ENCODE data around the gene GNG3.

GNG3 gene

GRCh38 chr11:62707277-62707861, at the start of gene GNG3, which contains the start of gene BSCL2:
Gene GNG3 (plus strand): TSS chr11:62707676. CDS start chr11:62708296, 620 bp downstream.
Gene BSCL2 (minus strand): TSS chr11:62707424. CDS start chr11:62707195, 229 bp downstream.
- no peak for DNase-seq (ENCODE audit: extremely low spot score)
- CTCF ChIA-PET: interaction anchor here (1.2 to 9.1 kb wide), 8 partner anchors 10 to 165 kb away, joined by 3 to 79 read pairs (median 5); partner anchors contain the start of genes INTS5 and LRRN4CL
- TF ChIP-seq CTCF (IDR thresholded peaks at IDR 0.05; ENCODE audit: control extremely low read depth, extremely low read depth, low read depth, missing control alignments): no peak
- POLR2A ChIA-PET: interaction anchor here (0.9 to 3.3 kb wide), 4 partner anchors 20 to 148 kb away, joined by 4 to 14 read pairs (median 4); partner anchors contain the start of genes HNRNPUL2 and TUT1

GRCh38 chr11:62664405-62665074, 42.9 kb upstream of the GNG3 start:
- ChIA-PET CTCF (interaction anchor here (0.8 to 2.4 kb wide), 20 partner anchors 8 to 240 kb away, joined by 3 to 11 read pairs (median 6); partner anchors contain the start of genes B3GAT3, GANAB and SLC3A2), POLR2A (interaction anchor here (0.5 to 3.8 kb wide), 52 partner anchors 9 to 1527 kb away, joined by 3 to 95 read pairs (median 6); partner anchors contain the start of genes B3GAT3, EEF1G, GANAB and HNRNPUL2)
- TF ChIP-seq CTCF (IDR thresholded peaks at IDR 0.05; ENCODE audit: control extremely low read depth, extremely low read depth, low read depth, missing control alignments): no peak
- DNase-seq (ENCODE audit: extremely low spot score): peak; percentile 71

- CTCF ChIA-PET: interaction anchor here (0.8 to 2.1 kb wide), 20 partner anchors 8 to 240 kb away, joined by 3 to 11 read pairs (median 5); partner anchors contain the start of genes B3GAT3 and SLC3A2
- POLR2A ChIA-PET: interaction anchor here (0.5 to 3.8 kb wide), 53 partner anchors 9 to 1526 kb away, joined by 3 to 95 read pairs (median 6); partner anchors contain the start of genes B3GAT3, EEF1G, GANAB and HNRNPUL2
- peak; percentile 96 for DNase-seq (ENCODE audit: extremely low spot score)
- no peak for TF ChIP-seq CTCF (IDR thresholded peaks at IDR 0.05; ENCODE audit: control extremely low read depth, extremely low read depth, low read depth, missing control alignments)
These were observed 42.3 kb upstream of the GNG3 start, which contains the start of the genes C11orf98 and CSKMT for GRCh38 chr11:62665075-62665598. Gene C11orf98 (minus strand): TSS chr11:62665210. CDS start chr11:62665169, 41 bp downstream. Gene CSKMT (plus strand): TSS chr11:62665312. CDS start chr11:62665880, 568 bp downstream.

GRCh38 chr11:62665599-62666258, 41.7 kb upstream of the GNG3 start:
- CTCF ChIA-PET: interaction anchor here (0.9 to 2.6 kb wide), 21 partner anchors 8 to 241 kb away, joined by 3 to 12 read pairs (median 7); partner anchors contain the start of genes B3GAT3 and SLC3A2
- peak; percentile 52 for DNase-seq (ENCODE audit: extremely low spot score)
- POLR2A ChIA-PET: interaction anchor here (0.6 to 3.8 kb wide), 44 partner anchors 10 to 217 kb away, joined by 3 to 95 read pairs (median 8); partner anchors contain the start of genes B3GAT3, EEF1G, GANAB and HNRNPUL2
- no peak for TF ChIP-seq CTCF (IDR thresholded peaks at IDR 0.05; ENCODE audit: control extremely low read depth, extremely low read depth, low read depth, missing control alignments)

GRCh38 chr11:62666259-62666926, 41.1 kb upstream of the GNG3 start:
- POLR2A ChIA-PET: interaction anchor here (0.6 to 3.8 kb wide), 21 partner anchors 10 to 175 kb away, joined by 3 to 95 read pairs (median 17); partner anchors contain the start of genes B3GAT3, EEF1G, GANAB and INTS5
- no peak for TF ChIP-seq CTCF (IDR thresholded peaks at IDR 0.05; ENCODE audit: control extremely low read depth, extremely low read depth, low read depth, missing control alignments)
- CTCF ChIA-PET: interaction anchor here (1.1 to 2.6 kb wide), 10 partner anchors 8 to 242 kb away, joined by 3 to 12 read pairs (median 8); partner anchors contain the start of gene SLC3A2
- DNase-seq (ENCODE audit: extremely low spot score): peak; percentile 9
